Calu3 (cell line): ENCODE data around the gene PTPRN2. TPM values are rescaled to one million over a fixed set of nuclear protein-coding genes. Genes with fewer than 3 reads are reported as not detected.
"Not testable (repeated sequence)": the region's sequence is repeated elsewhere in the genome, so short reads cannot be mapped to it uniquely, and the experiment has no call there.

Experiments
- BruUV-seq: library from RNA; stranded (reverse); fragments of 400-500 nt; replicated peaks from 2 replicates; lab custom pipeline; 2021; lab: Mats Ljungman, UMichigan
- CTCF ChIA-PET: fragments of 300-600 bp; sonication (Branson Sonifier 250); formaldehyde crosslinking; loops from one replicate; lab custom pipeline; 2022; ENCODE audit warnings: antibody characterized with exemption; lab: Charles Lee
- DNase-seq: peaks from one replicate; pipeline ENCODE4 v3.0.0; 2022
- H3K27ac Mint-ChIP-seq: one replicate; pipeline ENCODE4 v1.8.0; 2022; ENCODE audit warnings: mixed read lengths; ENCODE audit not compliant: unreplicated experiment
- H3K27me3 Mint-ChIP-seq: one replicate; pipeline ENCODE4 v1.8.0; 2022; ENCODE audit warnings: mixed read lengths; ENCODE audit not compliant: unreplicated experiment
- H3K36me3 Mint-ChIP-seq: one replicate; pipeline ENCODE4 v1.8.0; 2022; ENCODE audit warnings: mild to moderate bottlenecking, moderate library complexity, mixed read lengths; ENCODE audit not compliant: insufficient read depth, unreplicated experiment
- H3K4me1 Mint-ChIP-seq: one replicate; pipeline ENCODE4 v1.8.0; 2022; ENCODE audit warnings: mild to moderate bottlenecking, low read depth, mixed read lengths; ENCODE audit not compliant: unreplicated experiment
- H3K4me3 Mint-ChIP-seq: one replicate; pipeline ENCODE4 v1.8.0; 2022; ENCODE audit warnings: mild to moderate bottlenecking, low read depth, moderate library complexity, mixed read lengths; ENCODE audit not compliant: unreplicated experiment
- H3K9me3 Mint-ChIP-seq: one replicate; pipeline ENCODE4 v1.8.0; 2022; ENCODE audit warnings: low read depth, mixed read lengths; ENCODE audit not compliant: unreplicated experiment
- intact Hi-C: fragments of 100-400 bp; cut with micrococcal nuclease; formaldehyde crosslinking; loops from one replicate; pipeline ENCODE4 v1.10.0; 2022; ENCODE audit not compliant: unreplicated experiment
- total RNA-seq: library from RNA; stranded (reverse); gene quantifications from 2 replicates; pipeline ENCODE4 v1.2.3, GENCODE V29; 2022
- TF ChIP-seq, protein P1 (sequence below): fragments of 200-600 bp; IDR thresholded peaks from one replicate; pipeline ENCODE4 v1.8.0; 2022; ENCODE audit warnings: antibody characterized with exemption; ENCODE audit not compliant: unreplicated experiment

Gene PTPRN2
- total RNA-seq, 1 experiment from 2014 or later, result 2.0 TPM

DNA sequence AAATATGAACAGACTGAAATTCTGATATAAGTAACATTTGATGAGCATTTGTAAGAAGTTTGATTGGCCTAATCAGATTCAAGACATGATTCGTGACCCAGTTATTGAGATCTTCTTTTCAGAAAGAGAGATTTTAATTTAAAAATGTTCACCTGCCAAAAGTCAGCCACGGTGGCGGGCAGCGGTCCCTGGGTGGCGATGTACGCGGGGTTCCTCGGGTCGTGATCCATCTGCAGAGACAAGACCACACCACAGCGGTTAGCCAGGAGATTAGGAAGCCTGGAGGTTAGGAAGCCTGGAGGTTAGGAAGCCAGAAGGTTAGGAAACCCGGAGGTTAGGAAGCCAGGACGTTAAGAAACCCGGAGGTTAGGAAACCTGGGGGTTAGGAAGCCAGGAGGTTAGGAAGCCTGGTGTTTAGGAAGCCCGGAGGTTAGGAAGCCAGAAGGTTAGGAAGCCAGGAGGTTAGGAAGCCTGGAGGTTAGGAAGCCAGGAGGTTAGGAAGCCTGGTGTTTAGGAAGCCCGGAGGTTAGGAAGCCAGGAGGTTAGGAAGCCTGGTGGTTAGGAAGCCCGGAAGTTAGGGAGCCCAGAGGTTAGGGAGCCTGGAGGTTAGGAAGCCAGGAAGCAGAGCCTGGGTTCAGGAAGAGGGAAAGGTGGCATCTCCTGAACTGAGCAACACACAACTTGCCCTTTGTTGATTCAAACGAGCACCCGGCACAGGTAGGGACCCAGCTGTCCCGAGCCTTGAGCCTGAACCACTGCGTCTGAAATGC, 992.4 kb downstream of the PTPRN2 start:
- intact Hi-C loops, result no loop called here

DNA sequence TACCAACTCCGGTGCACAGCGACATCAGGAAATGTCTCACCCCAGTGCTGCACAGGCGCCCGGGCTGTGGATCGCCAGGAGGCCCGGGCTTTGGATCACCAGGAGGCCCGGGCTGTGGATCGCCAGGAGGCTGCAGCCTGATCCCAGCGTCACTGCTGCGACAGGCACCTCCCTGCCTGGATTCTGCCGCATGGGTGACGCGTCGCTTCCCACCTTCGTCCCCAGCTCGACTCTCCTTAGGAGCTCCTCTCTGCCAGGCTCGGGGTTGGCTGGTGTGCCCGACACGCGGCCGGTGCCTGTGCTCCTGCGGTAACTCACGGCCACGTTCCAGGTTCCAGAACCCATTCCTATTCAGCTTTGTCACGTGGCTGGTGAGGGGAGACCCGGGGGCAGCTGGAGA, 993.3 kb downstream of the PTPRN2 start:
- no peaks in the 10 kb centered on the region for H3K4me1 Mint-ChIP-seq
- peaks cover 6% of the 10 kb centered on the region for H3K9me3 Mint-ChIP-seq
- no peaks in the 10 kb centered on the region for H3K36me3 Mint-ChIP-seq
- no peaks in the 10 kb centered on the region for H3K27me3 Mint-ChIP-seq
- intact Hi-C loops, result no loop called here
- TF ChIP-seq, protein P1, sequence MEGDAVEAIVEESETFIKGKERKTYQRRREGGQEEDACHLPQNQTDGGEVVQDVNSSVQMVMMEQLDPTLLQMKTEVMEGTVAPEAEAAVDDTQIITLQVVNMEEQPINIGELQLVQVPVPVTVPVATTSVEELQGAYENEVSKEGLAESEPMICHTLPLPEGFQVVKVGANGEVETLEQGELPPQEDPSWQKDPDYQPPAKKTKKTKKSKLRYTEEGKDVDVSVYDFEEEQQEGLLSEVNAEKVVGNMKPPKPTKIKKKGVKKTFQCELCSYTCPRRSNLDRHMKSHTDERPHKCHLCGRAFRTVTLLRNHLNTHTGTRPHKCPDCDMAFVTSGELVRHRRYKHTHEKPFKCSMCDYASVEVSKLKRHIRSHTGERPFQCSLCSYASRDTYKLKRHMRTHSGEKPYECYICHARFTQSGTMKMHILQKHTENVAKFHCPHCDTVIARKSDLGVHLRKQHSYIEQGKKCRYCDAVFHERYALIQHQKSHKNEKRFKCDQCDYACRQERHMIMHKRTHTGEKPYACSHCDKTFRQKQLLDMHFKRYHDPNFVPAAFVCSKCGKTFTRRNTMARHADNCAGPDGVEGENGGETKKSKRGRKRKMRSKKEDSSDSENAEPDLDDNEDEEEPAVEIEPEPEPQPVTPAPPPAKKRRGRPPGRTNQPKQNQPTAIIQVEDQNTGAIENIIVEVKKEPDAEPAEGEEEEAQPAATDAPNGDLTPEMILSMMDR, result no peak
- no TSS peak for BruUV-seq
- no peak for DNase-seq
- no peak overlapping the region for H3K4me3 Mint-ChIP-seq
- no peak overlapping the region for H3K27ac Mint-ChIP-seq
- CTCF ChIA-PET, result no interaction called here

More for the DNA sequence above, 992.4 kb downstream of the PTPRN2 start:
- Mint-ChIP-seq H3K4me3 (no peak overlapping the region), H3K9me3 (peaks cover 6% of the 10 kb centered on the region), H3K27me3 (no peaks in the 10 kb centered on the region), H3K36me3 (no peaks in the 10 kb centered on the region), H3K4me1 (no peaks in the 10 kb centered on the region), H3K27ac (no peak overlapping the region)
- BruUV-seq, result no TSS peak
- TF ChIP-seq, protein P1, result no peak
- CTCF ChIA-PET, result no interaction called here
- DNase-seq, result no peak

- CTCF ChIA-PET, result no interaction called here
- intact Hi-C loops, result no loop called here
- no TSS peak for BruUV-seq
- Mint-ChIP-seq H3K4me1 (no peaks in the 10 kb centered on the region), H3K9me3 (peaks cover 6% of the 10 kb centered on the region), H3K27me3 (no peaks in the 10 kb centered on the region), H3K36me3 (no peaks in the 10 kb centered on the region), H3K27ac (no peak overlapping the region), H3K4me3 (no peak overlapping the region)
- DNase-seq, result no peak
- TF ChIP-seq, protein P1, result no peak
Measured at GRCh38 chr7:157593541-157593940, 994.1 kb downstream of the PTPRN2 start.

GRCh38 chr7:157592636-157593320, 994.8 kb downstream of the PTPRN2 start:
- H3K4me1 Mint-ChIP-seq, H3K36me3 Mint-ChIP-seq, H3K9me3 Mint-ChIP-seq, H3K4me3 Mint-ChIP-seq, DNase-seq, CTCF ChIA-PET, H3K27me3 Mint-ChIP-seq, H3K27ac Mint-ChIP-seq, BruUV-seq, intact Hi-C loops: not testable (repeated sequence)
